ENCODE results near the gene ABHD1. TPM values are rescaled to one million over a fixed set of nuclear protein-coding genes. Genes with fewer than 3 reads are reported as not detected.

Gene ABHD1
- total and polyA plus RNA-seq, 4 donors: 0.09 to 2.0 (median 0.61) TPM

DNA sequence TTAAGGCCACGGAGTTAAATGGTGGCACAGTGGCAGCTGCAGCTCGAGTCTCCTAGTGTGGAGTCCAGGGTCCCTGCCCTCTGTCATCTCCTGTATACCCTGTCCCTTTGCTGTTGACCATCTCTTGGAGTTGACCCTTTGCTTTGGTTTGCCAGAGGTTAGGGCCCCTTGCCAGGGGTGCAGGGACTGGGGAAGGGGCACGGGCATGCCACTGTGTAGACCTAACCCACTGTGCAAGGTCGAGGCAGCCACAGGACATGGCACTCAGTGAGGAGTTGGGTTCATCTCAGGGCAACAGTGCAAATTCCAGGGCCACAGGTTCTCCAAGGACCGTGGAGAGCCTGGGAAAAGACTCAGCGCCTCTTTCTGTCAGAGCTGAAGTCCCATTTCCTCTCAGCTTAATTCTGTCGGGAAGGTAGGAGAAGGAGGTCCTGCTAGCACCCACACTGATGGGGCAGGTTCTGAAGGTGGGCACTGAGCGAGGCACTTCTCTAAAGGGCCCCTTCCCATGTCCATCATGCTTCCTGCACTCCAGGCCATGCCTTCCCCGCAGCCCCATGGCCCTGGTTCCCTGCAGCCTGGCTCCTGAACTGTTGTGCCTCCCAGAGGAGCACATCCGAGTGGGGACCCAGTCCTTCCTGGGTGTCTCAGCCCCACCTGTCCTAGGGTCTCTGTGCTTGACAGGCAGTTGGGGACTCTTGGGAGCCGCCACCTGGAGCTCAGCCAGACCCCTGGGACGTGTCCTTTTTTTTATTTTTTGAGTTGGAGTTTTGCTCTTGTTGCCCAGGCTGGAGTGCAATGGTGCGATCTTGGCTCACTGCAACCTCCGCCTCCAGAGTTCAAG, 34.3 kb upstream of the ABHD1 start:
- Histone ChIP-seq H3K9ac (ENCODE audit: low read depth in 1 of 2, low read length in 2 of 2) (peak overlapping the region; percentile 22 to 52), H3K4me1 (ENCODE audit: control insufficient read depth in 4 of 4, insufficient read depth in 4 of 4, low read length in 3 of 4) (peaks cover 11 to 71% (median 53%) of the 10 kb centered on the region in 4 donors), H3K36me3 (ENCODE audit: control insufficient read depth in 4 of 4, insufficient read depth in 3 of 4, low read depth in 1 of 4, low read length in 3 of 4) (peaks cover 0 to 1% (median 0%) of the 10 kb centered on the region in 4 donors), H3K9me3 (ENCODE audit: control insufficient read depth in 4 of 4, low read length in 3 of 4) (no peaks in the 10 kb centered on the region), H3K4me3 (ENCODE audit: low read depth in 1 of 3, low read length in 3 of 3) (peak overlapping the region; percentile 63 to 70 (median 63)), H3K27me3 (ENCODE audit: control insufficient read depth in 4 of 4, insufficient read depth in 4 of 4, low read length in 3 of 4) (no peaks in the 10 kb centered on the region), H3K27ac (ENCODE audit: low read depth in 1 of 2, low read length in 2 of 2) (peak overlapping the region; percentile 56 to 60)
- 40% methylated on average over 14 of the region's 14 CpGs for WGBS
- TF ChIP-seq NR2F2 (IDR thresholded peaks at IDR 0.05): no peak
- TF ChIP-seq YY1 (IDR thresholded peaks at IDR 0.05): no peak
- peak; percentile 53 to 60 for TF ChIP-seq RXRA (IDR thresholded peaks at IDR 0.05)
- peak; percentile 55 to 57 for TF ChIP-seq HNF4A (conservative IDR thresholded peaks at IDR 0.05)
- TF ChIP-seq, protein P1, sequence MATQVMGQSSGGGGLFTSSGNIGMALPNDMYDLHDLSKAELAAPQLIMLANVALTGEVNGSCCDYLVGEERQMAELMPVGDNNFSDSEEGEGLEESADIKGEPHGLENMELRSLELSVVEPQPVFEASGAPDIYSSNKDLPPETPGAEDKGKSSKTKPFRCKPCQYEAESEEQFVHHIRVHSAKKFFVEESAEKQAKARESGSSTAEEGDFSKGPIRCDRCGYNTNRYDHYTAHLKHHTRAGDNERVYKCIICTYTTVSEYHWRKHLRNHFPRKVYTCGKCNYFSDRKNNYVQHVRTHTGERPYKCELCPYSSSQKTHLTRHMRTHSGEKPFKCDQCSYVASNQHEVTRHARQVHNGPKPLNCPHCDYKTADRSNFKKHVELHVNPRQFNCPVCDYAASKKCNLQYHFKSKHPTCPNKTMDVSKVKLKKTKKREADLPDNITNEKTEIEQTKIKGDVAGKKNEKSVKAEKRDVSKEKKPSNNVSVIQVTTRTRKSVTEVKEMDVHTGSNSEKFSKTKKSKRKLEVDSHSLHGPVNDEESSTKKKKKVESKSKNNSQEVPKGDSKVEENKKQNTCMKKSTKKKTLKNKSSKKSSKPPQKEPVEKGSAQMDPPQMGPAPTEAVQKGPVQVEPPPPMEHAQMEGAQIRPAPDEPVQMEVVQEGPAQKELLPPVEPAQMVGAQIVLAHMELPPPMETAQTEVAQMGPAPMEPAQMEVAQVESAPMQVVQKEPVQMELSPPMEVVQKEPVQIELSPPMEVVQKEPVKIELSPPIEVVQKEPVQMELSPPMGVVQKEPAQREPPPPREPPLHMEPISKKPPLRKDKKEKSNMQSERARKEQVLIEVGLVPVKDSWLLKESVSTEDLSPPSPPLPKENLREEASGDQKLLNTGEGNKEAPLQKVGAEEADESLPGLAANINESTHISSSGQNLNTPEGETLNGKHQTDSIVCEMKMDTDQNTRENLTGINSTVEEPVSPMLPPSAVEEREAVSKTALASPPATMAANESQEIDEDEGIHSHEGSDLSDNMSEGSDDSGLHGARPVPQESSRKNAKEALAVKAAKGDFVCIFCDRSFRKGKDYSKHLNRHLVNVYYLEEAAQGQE (IDR thresholded peaks at IDR 0.05): peak; percentile 13
- no peak for DNase-seq (ENCODE audit: low spot score)

DNA sequence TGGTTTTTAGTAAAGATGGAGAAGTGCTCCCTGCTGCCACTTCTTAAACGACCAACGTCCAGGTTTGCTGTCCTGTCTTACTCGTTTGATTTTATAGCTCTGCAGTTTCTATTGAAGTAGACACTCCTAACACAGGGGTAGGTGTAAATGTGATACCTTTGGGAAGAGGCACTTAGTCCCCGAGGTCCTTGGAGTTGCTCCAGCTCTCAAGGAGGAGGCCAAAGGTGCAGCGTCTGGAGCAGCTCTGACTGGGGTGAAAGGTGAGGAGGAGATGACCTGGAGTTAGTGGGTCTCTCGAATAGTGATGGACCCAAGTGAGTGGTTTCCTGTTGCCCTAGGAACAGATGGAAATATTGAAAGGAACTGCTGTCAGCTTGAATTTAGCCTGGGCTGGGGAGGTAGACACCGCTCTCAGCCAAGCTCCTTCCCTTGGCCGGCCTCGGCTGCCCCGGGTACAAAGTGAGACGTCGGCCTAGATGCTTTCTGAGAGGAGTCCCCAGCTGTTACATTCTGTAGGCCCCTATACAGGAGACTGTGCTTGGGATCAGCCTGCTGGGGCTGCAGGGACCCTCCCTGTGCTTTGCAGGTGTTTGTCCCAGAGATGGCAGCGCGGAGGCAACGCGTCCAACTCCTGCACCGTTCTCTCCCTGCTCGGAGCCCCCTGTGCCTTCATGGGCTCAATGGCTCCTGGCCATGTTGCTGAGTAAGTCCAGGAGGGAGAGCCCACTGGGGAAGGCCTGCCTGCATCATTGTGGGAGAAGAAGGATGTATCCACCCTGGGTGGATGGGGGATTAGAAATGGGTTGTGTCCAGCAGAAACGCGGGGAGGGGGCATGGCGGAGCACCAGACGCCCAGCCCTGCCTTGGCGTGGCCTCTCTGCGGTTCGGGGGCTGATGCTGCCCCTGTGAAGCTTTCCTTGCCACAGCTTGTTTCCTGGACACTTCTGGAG, 31.6 kb upstream of the ABHD1 start:
- H3K36me3 ChIP-seq (ENCODE audit: control insufficient read depth in 4 of 4, insufficient read depth in 3 of 4, low read depth in 1 of 4, low read length in 3 of 4): peaks cover 3 to 5% (median 4%) of the 10 kb centered on the region in 4 donors
- TF ChIP-seq HNF4A (conservative IDR thresholded peaks at IDR 0.05) (no peak), SP1 (IDR thresholded peaks at IDR 0.05) (no peak), NR2F2 (IDR thresholded peaks at IDR 0.05) (no peak), RAD21 (IDR thresholded peaks at IDR 0.05) (no peak), RXRA (IDR thresholded peaks at IDR 0.05) (no peak), GABPA (IDR thresholded peaks at IDR 0.05 in 1 of 2, conservative IDR thresholded peaks at IDR 0.05 in 1 of 2) (no peak), JUND (IDR thresholded peaks at IDR 0.05) (no peak), TAF1 (conservative IDR thresholded peaks at IDR 0.05) (no peak), HNF4G (IDR thresholded peaks at IDR 0.05) (no peak), FOXA1 (IDR thresholded peaks at IDR 0.05) (no peak), EGR1 (IDR thresholded peaks at IDR 0.05; ENCODE audit: low read depth in 2 of 2) (no peak)
- TF ChIP-seq, protein P2, sequence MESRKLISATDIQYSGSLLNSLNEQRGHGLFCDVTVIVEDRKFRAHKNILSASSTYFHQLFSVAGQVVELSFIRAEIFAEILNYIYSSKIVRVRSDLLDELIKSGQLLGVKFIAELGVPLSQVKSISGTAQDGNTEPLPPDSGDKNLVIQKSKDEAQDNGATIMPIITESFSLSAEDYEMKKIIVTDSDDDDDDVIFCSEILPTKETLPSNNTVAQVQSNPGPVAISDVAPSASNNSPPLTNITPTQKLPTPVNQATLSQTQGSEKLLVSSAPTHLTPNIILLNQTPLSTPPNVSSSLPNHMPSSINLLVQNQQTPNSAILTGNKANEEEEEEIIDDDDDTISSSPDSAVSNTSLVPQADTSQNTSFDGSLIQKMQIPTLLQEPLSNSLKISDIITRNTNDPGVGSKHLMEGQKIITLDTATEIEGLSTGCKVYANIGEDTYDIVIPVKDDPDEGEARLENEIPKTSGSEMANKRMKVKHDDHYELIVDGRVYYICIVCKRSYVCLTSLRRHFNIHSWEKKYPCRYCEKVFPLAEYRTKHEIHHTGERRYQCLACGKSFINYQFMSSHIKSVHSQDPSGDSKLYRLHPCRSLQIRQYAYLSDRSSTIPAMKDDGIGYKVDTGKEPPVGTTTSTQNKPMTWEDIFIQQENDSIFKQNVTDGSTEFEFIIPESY (IDR thresholded peaks at IDR 0.05): no peak
- TF ChIP-seq, protein P1 (IDR thresholded peaks at IDR 0.05): no peak
- TF ChIP-seq, protein P3, sequence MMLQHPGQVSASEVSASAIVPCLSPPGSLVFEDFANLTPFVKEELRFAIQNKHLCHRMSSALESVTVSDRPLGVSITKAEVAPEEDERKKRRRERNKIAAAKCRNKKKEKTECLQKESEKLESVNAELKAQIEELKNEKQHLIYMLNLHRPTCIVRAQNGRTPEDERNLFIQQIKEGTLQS (IDR thresholded peaks at IDR 0.05): no peak
- TF ChIP-seq, protein P4, sequence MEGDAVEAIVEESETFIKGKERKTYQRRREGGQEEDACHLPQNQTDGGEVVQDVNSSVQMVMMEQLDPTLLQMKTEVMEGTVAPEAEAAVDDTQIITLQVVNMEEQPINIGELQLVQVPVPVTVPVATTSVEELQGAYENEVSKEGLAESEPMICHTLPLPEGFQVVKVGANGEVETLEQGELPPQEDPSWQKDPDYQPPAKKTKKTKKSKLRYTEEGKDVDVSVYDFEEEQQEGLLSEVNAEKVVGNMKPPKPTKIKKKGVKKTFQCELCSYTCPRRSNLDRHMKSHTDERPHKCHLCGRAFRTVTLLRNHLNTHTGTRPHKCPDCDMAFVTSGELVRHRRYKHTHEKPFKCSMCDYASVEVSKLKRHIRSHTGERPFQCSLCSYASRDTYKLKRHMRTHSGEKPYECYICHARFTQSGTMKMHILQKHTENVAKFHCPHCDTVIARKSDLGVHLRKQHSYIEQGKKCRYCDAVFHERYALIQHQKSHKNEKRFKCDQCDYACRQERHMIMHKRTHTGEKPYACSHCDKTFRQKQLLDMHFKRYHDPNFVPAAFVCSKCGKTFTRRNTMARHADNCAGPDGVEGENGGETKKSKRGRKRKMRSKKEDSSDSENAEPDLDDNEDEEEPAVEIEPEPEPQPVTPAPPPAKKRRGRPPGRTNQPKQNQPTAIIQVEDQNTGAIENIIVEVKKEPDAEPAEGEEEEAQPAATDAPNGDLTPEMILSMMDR (IDR thresholded peaks at IDR 0.05; ENCODE audit: low read depth, low read length, missing input control): no peak
- no peak for DNase-seq (ENCODE audit: low spot score)
- no peaks in the 10 kb centered on the region for H3K27me3 ChIP-seq (ENCODE audit: control insufficient read depth in 4 of 4, insufficient read depth in 4 of 4, low read length in 3 of 4)
- no peak overlapping the region for H3K4me3 ChIP-seq (ENCODE audit: low read depth in 1 of 3, low read length in 3 of 3)
- H3K9me3 ChIP-seq (ENCODE audit: control insufficient read depth in 4 of 4, low read length in 3 of 4): no peaks in the 10 kb centered on the region
- H3K4me1 ChIP-seq (ENCODE audit: control insufficient read depth in 4 of 4, insufficient read depth in 4 of 4, low read length in 3 of 4): peaks cover 26 to 81% (median 69%) of the 10 kb centered on the region in 4 donors
- peak overlapping the region; percentile 82 to 87 for H3K27ac ChIP-seq (ENCODE audit: low read depth in 1 of 2, low read length in 2 of 2)
- 58% methylated on average over 25 of the region's 25 CpGs for WGBS
- no peak overlapping the region for H3K9ac ChIP-seq (ENCODE audit: low read depth in 1 of 2, low read length in 2 of 2)
